HEK293 (cell line): Measurements from ENCODE around the gene CHGA.

Experiments used
- CTCF ChIP-seq: fragments of 450-650 bp; formaldehyde crosslinking; IDR thresholded peaks from 2 replicates; pipeline ENCODE4 v1.5.1; 2016; ENCODE audit warnings: missing biosample characterization, missing genetic modification characterization
- ZNF292 ChIP-seq: fragments of 450-650 bp; formaldehyde crosslinking; IDR thresholded peaks from 2 replicates; pipeline ENCODE4 v1.5.1; 2016; ENCODE audit warnings: low read depth, missing biosample characterization, missing genetic modification characterization, borderline replicate concordance
- ZNF350 ChIP-seq: fragments of 450-650 bp; formaldehyde crosslinking; IDR thresholded peaks from 2 replicates; pipeline ENCODE4 v1.5.0; 2017; ENCODE audit warnings: missing biosample characterization, mild to moderate bottlenecking, missing genetic modification characterization
- ZNF404 ChIP-seq: fragments of 450-650 bp; formaldehyde crosslinking; IDR thresholded peaks from 2 replicates; pipeline ENCODE4 v1.5.1; 2017; ENCODE audit warnings: missing biosample characterization, missing genetic modification characterization

GRCh38 chr14:92925446-92925845 is 2.5 kb downstream of the CHGA start:
- no peak for TF ChIP-seq ZNF292 (tag by site-specific recombination)
- no peak for TF ChIP-seq CTCF (tag by site-specific recombination)
- TF ChIP-seq ZNF404 (tag by site-specific recombination), result no peak
- TF ChIP-seq ZNF350 (tag by site-specific recombination), result no peak
